ENCODE results near the gene ACAT1. TPM values are rescaled to one million over a fixed set of nuclear protein-coding genes. Genes with fewer than 3 reads are reported as not detected.
"Not testable (repeated sequence)": the region's sequence is repeated elsewhere in the genome, so short reads cannot be mapped to it uniquely, and the experiment has no call there.

ACAT1 gene
- total and polyA plus RNA-seq, 12 donors, result 56.3 to 777 (median 212) TPM

GRCh38 chr11:108122166-108122628 is 830 bp downstream of the ACAT1 start:
- Histone ChIP-seq H3K27ac (peak overlapping the region; percentile 60 to 97 (median 89)), H3K4me1 (replicated peaks in 1 of 2) (peaks cover 24 to 34% of the 10 kb centered on the region in 2 donors)
- intact Hi-C loops (cut with DNase I), result loop anchor here in 1 of 2 donors (10.0 kb wide), 1 partner anchor 523 kb away; no protein-coding TSS in a partner anchor

GRCh38 chr11:108125096-108125495 is 3.7 kb downstream of the ACAT1 start:
- Histone ChIP-seq H3K4me1 (replicated peaks in 1 of 2) (peaks cover 24 to 34% of the 10 kb centered on the region in 2 donors), H3K36me3 (replicated peaks in 1 of 2) (peaks cover 0 to 7% of the 10 kb centered on the region in 2 donors), H3K9me3 (replicated peaks in 1 of 3) (no peaks in the 10 kb centered on the region), H3K4me3 (no peak overlapping the region), H3K27me3 (no peaks in the 10 kb centered on the region), H3K27ac (no peak overlapping the region)
- TF ChIP-seq POLR2A (IDR thresholded peaks at IDR 0.05), result no peak
- TF ChIP-seq CTCF (IDR thresholded peaks at IDR 0.05), result no peak
- 90 to 92% (median 91%) methylated on average over 5 of the region's 5 CpGs for WGBS, 4 donors
- no peak for DNase-seq
- intact Hi-C loops (cut with DNase I), result loop anchor here in 1 of 2 donors (10.0 kb wide), 1 partner anchor 520 kb away; no protein-coding TSS in a partner anchor

More at GRCh38 chr11:108122166-108122628, 830 bp downstream of the ACAT1 start:
- TF ChIP-seq CTCF (IDR thresholded peaks at IDR 0.05), result no peak
- peak in 1 of 2 donors; percentile 41 for TF ChIP-seq POLR2A (IDR thresholded peaks at IDR 0.05)
- H3K36me3 ChIP-seq (replicated peaks in 1 of 2), result no peaks in the 10 kb centered on the region
- no peaks in the 10 kb centered on the region for H3K9me3 ChIP-seq (replicated peaks in 1 of 3)
- peak overlapping the region in 3 of 4 donors; percentile 32 to 72 (median 58) for H3K4me3 ChIP-seq
- peak in 6 of 7 donors; percentile 29 to 74 (median 60) for DNase-seq
- 33 to 48% (median 41%) methylated on average over 8 to 9 of the region's 9 CpGs for WGBS, 4 donors
- no peaks in the 10 kb centered on the region for H3K27me3 ChIP-seq

- Histone ChIP-seq H3K4me1 (replicated peaks in 1 of 2) (peaks cover 8 to 19% of the 10 kb centered on the region in 2 donors), H3K27ac (no peak overlapping the region), H3K9me3 (replicated peaks in 1 of 3) (no peaks in the 10 kb centered on the region), H3K4me3 (no peak overlapping the region), H3K36me3 (replicated peaks in 1 of 2) (peaks cover 0 to 13% of the 10 kb centered on the region in 2 donors), H3K27me3 (no peaks in the 10 kb centered on the region)
- no peak for TF ChIP-seq POLR2A (IDR thresholded peaks at IDR 0.05)
- no peak for TF ChIP-seq CTCF (IDR thresholded peaks at IDR 0.05)
- no peak for DNase-seq
- WGBS, 4 donors, result 95 to 99% (median 96%) methylated on average over 2 of the region's 2 CpGs
- intact Hi-C loops (cut with DNase I), result loop anchor here in 1 of 2 donors (10.0 kb wide), 1 partner anchor 516 kb away; no protein-coding TSS in a partner anchor
These were observed 7.4 kb downstream of the ACAT1 start for GRCh38 chr11:108128772-108129171.

- H3K9me3 ChIP-seq (replicated peaks in 1 of 3), result no peaks in the 10 kb centered on the region
- intact Hi-C loops (cut with DNase I), result no loop called here
- peaks cover 0 to 13% of the 10 kb centered on the region in 2 donors for H3K36me3 ChIP-seq (replicated peaks in 1 of 2)
- H3K4me3 ChIP-seq, result no peak overlapping the region
- 90 to 100% (median 95%) methylated on average over 1 of the region's 1 CpG for WGBS, 4 donors
- DNase-seq, result no peak
- H3K27ac ChIP-seq, result no peak overlapping the region
- TF ChIP-seq CTCF (IDR thresholded peaks at IDR 0.05) (no peak), POLR2A (IDR thresholded peaks at IDR 0.05) (no peak)
- H3K4me1 ChIP-seq (replicated peaks in 1 of 2), result peaks cover 0 to 12% of the 10 kb centered on the region in 2 donors
- H3K27me3 ChIP-seq, result no peaks in the 10 kb centered on the region
These were observed 10.6 kb downstream of the ACAT1 start for GRCh38 chr11:108131993-108132392.

- H3K27me3 ChIP-seq; H3K36me3 ChIP-seq (replicated peaks in 1 of 2); H3K27ac ChIP-seq; H3K9me3 ChIP-seq (replicated peaks in 1 of 3); intact Hi-C loops (cut with DNase I); H3K4me3 ChIP-seq; DNase-seq: not testable (repeated sequence)
- WGBS, 4 donors, result 97 to 100% (median 97%) methylated on average over 2 of the region's 2 CpGs; no CpG with 5 or more reads in 1 of the 4 donors
- H3K4me1 ChIP-seq (replicated peaks in 1 of 2), result peaks cover 0 to 12% of the 10 kb centered on the region in 2 donors
These were observed 11.7 kb downstream of the ACAT1 start for GRCh38 chr11:108132993-108133538.
